ENCODE measurements around the gene FRYL. TPM values are rescaled to one million over a fixed set of nuclear protein-coding genes. Genes with fewer than 3 reads are reported as not detected.

The FRYL gene
- total RNA-seq, 2 experiments from 2014 or later: 85.4 to 88.5 TPM

DNA sequence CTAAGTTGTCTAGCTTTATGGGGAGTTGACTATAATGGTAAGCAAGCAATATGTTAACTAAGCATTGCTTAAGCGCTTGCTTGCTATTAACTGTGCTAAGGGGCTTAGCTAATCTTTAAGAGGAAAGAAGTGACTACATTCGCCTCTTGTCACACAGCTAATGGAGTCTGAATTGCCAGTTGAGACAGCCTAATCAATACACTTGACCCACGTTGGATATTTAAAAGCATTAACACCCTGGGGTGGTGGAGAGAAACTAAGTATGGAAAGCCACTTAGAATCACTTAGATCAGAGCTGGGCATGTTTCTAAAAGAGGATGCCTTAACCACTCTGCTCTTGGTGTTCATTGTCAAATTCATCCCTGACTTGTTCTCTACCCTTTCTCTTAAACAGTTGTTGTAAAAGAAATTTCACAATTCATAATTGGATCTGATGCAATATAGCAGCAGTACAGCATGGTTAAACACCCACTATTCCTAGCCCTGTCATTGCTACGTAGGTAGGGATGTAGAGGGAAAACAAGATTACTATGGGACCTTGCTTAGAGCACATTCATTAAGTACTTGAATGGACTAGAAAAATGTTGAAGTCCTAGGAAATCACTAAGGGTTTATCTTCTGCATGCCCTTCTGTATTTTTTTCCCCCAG lies 286.5 kb downstream of the FRYL start:
- CTCF ChIA-PET (ENCODE audit: unreplicated experiment): no interaction called here
- POLR2A ChIA-PET: interaction anchor here (1.5 kb wide), 1 partner anchor 11 kb away, joined by 5 read pairs; no protein-coding TSS in a partner anchor
- Histone ChIP-seq H3K27ac (ENCODE audit: low read depth, low read length, poor library complexity, severe bottlenecking) (no peak overlapping the region), H3K4me3 (ENCODE audit: low read depth, low read length, poor library complexity, severe bottlenecking) (no peak overlapping the region), H3K36me3 (ENCODE audit: insufficient read depth, low read length) (0 out of 2 replicates have a peak, but pooled peaks cover under 1% of the 10 kb centered on the region), H3K9me2 (ENCODE audit: insufficient read depth, low read length) (no peaks in the 10 kb centered on the region), H3K4me1 (ENCODE audit: insufficient read depth, low read length, poor library complexity, severe bottlenecking) (no peaks in the 10 kb centered on the region), H3K79me2 (ENCODE audit: insufficient read depth, low read depth, low read length) (no peaks in the 10 kb centered on the region), H3K9me3 (ENCODE audit: low read length) (no peaks in the 10 kb centered on the region), H2AFZ (ENCODE audit: low read length) (no peak overlapping the region), H3K4me2 (ENCODE audit: low read length) (no peak overlapping the region), H4K20me1 (ENCODE audit: insufficient read depth, low read length) (no peaks in the 10 kb centered on the region)
- BruUV-seq (replicated peaks): no TSS peak
- intact Hi-C loops (cut with micrococcal nuclease; ENCODE audit: unreplicated experiment): no loop called here
- DNase-seq (ENCODE audit: low spot score): no peak
- TF ChIP-seq, protein P1, sequence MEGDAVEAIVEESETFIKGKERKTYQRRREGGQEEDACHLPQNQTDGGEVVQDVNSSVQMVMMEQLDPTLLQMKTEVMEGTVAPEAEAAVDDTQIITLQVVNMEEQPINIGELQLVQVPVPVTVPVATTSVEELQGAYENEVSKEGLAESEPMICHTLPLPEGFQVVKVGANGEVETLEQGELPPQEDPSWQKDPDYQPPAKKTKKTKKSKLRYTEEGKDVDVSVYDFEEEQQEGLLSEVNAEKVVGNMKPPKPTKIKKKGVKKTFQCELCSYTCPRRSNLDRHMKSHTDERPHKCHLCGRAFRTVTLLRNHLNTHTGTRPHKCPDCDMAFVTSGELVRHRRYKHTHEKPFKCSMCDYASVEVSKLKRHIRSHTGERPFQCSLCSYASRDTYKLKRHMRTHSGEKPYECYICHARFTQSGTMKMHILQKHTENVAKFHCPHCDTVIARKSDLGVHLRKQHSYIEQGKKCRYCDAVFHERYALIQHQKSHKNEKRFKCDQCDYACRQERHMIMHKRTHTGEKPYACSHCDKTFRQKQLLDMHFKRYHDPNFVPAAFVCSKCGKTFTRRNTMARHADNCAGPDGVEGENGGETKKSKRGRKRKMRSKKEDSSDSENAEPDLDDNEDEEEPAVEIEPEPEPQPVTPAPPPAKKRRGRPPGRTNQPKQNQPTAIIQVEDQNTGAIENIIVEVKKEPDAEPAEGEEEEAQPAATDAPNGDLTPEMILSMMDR (conservative IDR thresholded peaks at IDR 0.05; ENCODE audit: low read length): no peak
- no peak for TF ChIP-seq EZH2phosphoT487 (IDR thresholded peaks at IDR 0.05; ENCODE audit: borderline replicate concordance, low read depth, low read length)

DNA sequence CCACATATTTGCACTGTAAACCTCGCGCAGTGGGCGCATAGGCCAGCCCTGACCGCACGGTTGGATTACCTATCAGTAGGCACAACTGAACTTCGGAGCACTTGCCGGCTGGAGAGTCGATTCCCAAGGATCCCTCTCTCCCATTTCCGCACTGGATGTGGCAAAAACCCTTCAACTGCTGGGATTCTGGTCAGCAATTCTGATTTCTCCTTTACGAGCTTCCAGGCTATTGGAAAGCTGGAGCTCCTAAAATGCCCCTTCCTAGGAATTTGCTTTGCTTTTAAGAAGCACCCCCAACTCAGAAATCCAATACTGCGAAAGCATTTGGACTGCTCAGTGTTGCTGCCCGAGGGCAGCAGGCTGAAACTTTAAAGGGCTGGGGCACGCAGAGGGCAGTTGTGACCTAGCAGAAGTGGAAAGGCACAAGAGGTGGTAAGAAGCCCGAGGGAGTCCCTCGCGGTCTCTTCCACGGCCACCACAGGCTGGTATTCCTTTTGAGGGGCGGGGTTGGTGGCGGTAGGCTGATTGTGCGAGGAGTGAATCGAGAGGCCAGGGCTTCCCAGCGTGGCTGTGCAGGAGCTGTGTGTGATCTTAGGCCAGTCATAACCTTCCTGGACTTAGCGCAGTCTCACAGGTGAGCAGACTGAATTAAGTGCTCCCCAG lies 288.4 kb downstream of the FRYL start:
- no peaks in the 10 kb centered on the region for H3K4me1 ChIP-seq (ENCODE audit: insufficient read depth, low read length, poor library complexity, severe bottlenecking)
- H4K20me1 ChIP-seq (ENCODE audit: insufficient read depth, low read length): no peaks in the 10 kb centered on the region
- POLR2A ChIA-PET: interaction anchor here (1.5 kb wide), 1 partner anchor 9 kb away, joined by 5 read pairs; no protein-coding TSS in a partner anchor
- no peak overlapping the region for H2AFZ ChIP-seq (ENCODE audit: low read length)
- H3K79me2 ChIP-seq (ENCODE audit: insufficient read depth, low read depth, low read length): no peaks in the 10 kb centered on the region
- TF ChIP-seq, protein P1 (conservative IDR thresholded peaks at IDR 0.05; ENCODE audit: low read length): no peak
- TF ChIP-seq EZH2phosphoT487 (IDR thresholded peaks at IDR 0.05; ENCODE audit: borderline replicate concordance, low read depth, low read length): no peak
- no peak for DNase-seq (ENCODE audit: low spot score)
- H3K4me3 ChIP-seq (ENCODE audit: low read depth, low read length, poor library complexity, severe bottlenecking): no peak overlapping the region
- H3K27ac ChIP-seq (ENCODE audit: low read depth, low read length, poor library complexity, severe bottlenecking): no peak overlapping the region
- intact Hi-C loops (cut with micrococcal nuclease; ENCODE audit: unreplicated experiment): no loop called here
- BruUV-seq (replicated peaks): no TSS peak
- H3K9me2 ChIP-seq (ENCODE audit: insufficient read depth, low read length): no peaks in the 10 kb centered on the region
- CTCF ChIA-PET (ENCODE audit: unreplicated experiment): no interaction called here
- H3K9me3 ChIP-seq (ENCODE audit: low read length): no peaks in the 10 kb centered on the region
- no peak overlapping the region for H3K4me2 ChIP-seq (ENCODE audit: low read length)
- H3K36me3 ChIP-seq (ENCODE audit: insufficient read depth, low read length): no peaks in the 10 kb centered on the region

Measured in OCI-LY7 (cell line).